GM12878 (cell line): ENCODE measurements around the gene MYL12A. TPM values are rescaled to one million over a fixed set of nuclear protein-coding genes. Genes with fewer than 3 reads are reported as not detected.

Experiments
- BACH1 ChIP-seq: fragments of 450-650 bp; IDR thresholded peaks from 2 replicates; pipeline ENCODE4 v1.6.1; 2017; ENCODE audit warnings: mild to moderate bottlenecking, borderline replicate concordance
- BRCA1 ChIP-seq: IDR thresholded peaks from 2 replicates; pipeline ENCODE4 v1.6.1; 2011; ENCODE audit warnings: low read depth, low read length, improper control_type of control experiment
- CEBPB ChIP-seq, 2 experiments: fragments of 150-350 bp in 1 of 2; IDR thresholded peaks; 2 replicates each; pipeline ENCODE4 v1.6.1; 2012 to 2014; ENCODE audit warnings: low read depth in 2 of 2, low read length in 2 of 2, borderline replicate concordance in 1 of 2, inconsistent platforms in 1 of 2
- JUND ChIP-seq: IDR thresholded peaks from 2 replicates; pipeline ENCODE4 v1.6.1; 2012; ENCODE audit warnings: low read depth, mild to moderate bottlenecking, low read length, improper control_type of control experiment, moderate library complexity
- MXI1 ChIP-seq: fragments of 150-350 bp; IDR thresholded peaks from 2 replicates; pipeline ENCODE4 v1.6.1; 2011; ENCODE audit warnings: low read depth, mild to moderate bottlenecking, inconsistent platforms, low read length, improper control_type of control experiment
- PAX8 ChIP-seq: fragments of 450-650 bp; IDR thresholded peaks from 2 replicates; pipeline ENCODE4 v1.6.1; 2017; ENCODE audit warnings: mild to moderate bottlenecking, moderate library complexity
- POU2F2 ChIP-seq: IDR thresholded peaks from 3 replicates; pipeline ENCODE4 v1.6.1; 2011; ENCODE audit warnings: low read depth, mild to moderate bottlenecking, low read length, borderline replicate concordance
- RAD51 ChIP-seq: fragments of 450-650 bp; IDR thresholded peaks from 2 replicates; pipeline ENCODE4 v1.6.1; 2016; ENCODE audit warnings: moderate library complexity, mild to moderate bottlenecking, inconsistent platforms
- RB1 ChIP-seq: fragments of 450-650 bp; formaldehyde crosslinking; IDR thresholded peaks from 2 replicates; pipeline ENCODE4 v1.6.1; 2017; ENCODE audit warnings: mild to moderate bottlenecking, borderline replicate concordance
- RFX5 ChIP-seq: IDR thresholded peaks from 2 replicates; pipeline ENCODE4 v1.6.1; 2011; ENCODE audit warnings: low read depth, low read length, improper control_type of control experiment
- SIN3A ChIP-seq: IDR thresholded peaks from 2 replicates; pipeline ENCODE4 v1.6.1; 2012; ENCODE audit warnings: low read depth, low read length, improper control_type of control experiment
- SMAD1 ChIP-seq: fragments of 450-650 bp; IDR thresholded peaks from 2 replicates; pipeline ENCODE4 v1.6.1; 2018; ENCODE audit warnings: mild to moderate bottlenecking, low read depth; ENCODE audit not compliant: partially characterized antibody
- SMARCA5 ChIP-seq: fragments of 450-650 bp; IDR thresholded peaks from 2 replicates; pipeline ENCODE4 v1.6.1; 2017; ENCODE audit warnings: mild to moderate bottlenecking
- SP1 ChIP-seq: IDR thresholded peaks from one replicate; pipeline ENCODE4 v1.6.1; 2011; ENCODE audit warnings: low read depth, low read length
- SREBF1 ChIP-seq: IDR thresholded peaks from 2 replicates; pipeline ENCODE4 v1.6.1; 2012; ENCODE audit warnings: mild to moderate bottlenecking, low read length
- STAT3 ChIP-seq: IDR thresholded peaks from 2 replicates; pipeline ENCODE4 v1.6.1; 2011; ENCODE audit warnings: low read depth, low read length, improper control_type of control experiment
- TBL1XR1 ChIP-seq: IDR thresholded peaks from 2 replicates; pipeline ENCODE4 v1.6.1; 2012; ENCODE audit warnings: low read depth, low read length, improper control_type of control experiment
- WRNIP1 ChIP-seq: IDR thresholded peaks from 2 replicates; pipeline ENCODE4 v1.6.1; 2011; ENCODE audit warnings: low read depth, low read length, improper control_type of control experiment, borderline replicate concordance
- ZNF622 ChIP-seq: fragments of 450-650 bp; IDR thresholded peaks from 2 replicates; pipeline ENCODE4 v1.6.1; 2017; ENCODE audit warnings: mild to moderate bottlenecking, inconsistent platforms
- polyA plus RNA-seq, 11 experiments: library from polyadenylated mRNA; depleted of rRNA in 4 of 11; unstranded in 6 of 11; stranded (reverse) in 5 of 11; fragments of >200 nt; fragmentation: Nextera tagmentation in 4 of 11; fragmentation: Illumina TruSeq in 1 of 11; extraction: Ambion mirVana in 4 of 11; extraction: Trizol in 1 of 11; gene quantifications; 1 replicate in 1 of 11; 2 replicates in 10 of 11; pipeline versions ENCODE4 v1.2.1 to v1.2.3, GENCODE V29; 2011 to 2016; ENCODE audit warnings: inconsistent platforms in 2 of 11, missing spikeins in 2 of 11, low read depth in 1 of 11
- total RNA-seq, 4 experiments: library from RNA; depleted of rRNA in 3 of 4; stranded (reverse); fragments of >200 nt in 3 of 4; fragmentation: Illumina TruSeq in 1 of 4; extraction: Trizol in 1 of 4; gene quantifications; 2 replicates each; pipeline versions ENCODE4 v1.2.1 to v1.2.3, GENCODE V29; 2013 to 2021
- TF ChIP-seq, protein P1 (sequence below): fragments of 450-650 bp; IDR thresholded peaks from 2 replicates; pipeline ENCODE4 v1.6.1; 2018; ENCODE audit warnings: mild to moderate bottlenecking, low read depth, moderate library complexity; ENCODE audit not compliant: partially characterized antibody
- TF ChIP-seq, protein P2 (sequence below): IDR thresholded peaks from 2 replicates; pipeline ENCODE4 v1.6.1; 2012; ENCODE audit warnings: low read depth, low read length, improper control_type of control experiment
- TF ChIP-seq, protein P3 (sequence below): IDR thresholded peaks from 2 replicates; pipeline ENCODE4 v1.6.1; 2011; ENCODE audit warnings: mild to moderate bottlenecking, low read depth, low read length, moderate library complexity; ENCODE audit not compliant: insufficient replicate concordance
- TF ChIP-seq, protein P4 (sequence below): fragments of 450-650 bp; IDR thresholded peaks from 2 replicates; pipeline ENCODE4 v1.6.1; 2017; ENCODE audit warnings: mild to moderate bottlenecking, moderate library complexity

The MYL12A gene
- total and polyA plus RNA-seq, 10 of the 15 experiments (the other 5 are each of a cell fraction or from before 2014, with no cell fraction given): 488 to 1,663 (median 924) TPM

DNA sequence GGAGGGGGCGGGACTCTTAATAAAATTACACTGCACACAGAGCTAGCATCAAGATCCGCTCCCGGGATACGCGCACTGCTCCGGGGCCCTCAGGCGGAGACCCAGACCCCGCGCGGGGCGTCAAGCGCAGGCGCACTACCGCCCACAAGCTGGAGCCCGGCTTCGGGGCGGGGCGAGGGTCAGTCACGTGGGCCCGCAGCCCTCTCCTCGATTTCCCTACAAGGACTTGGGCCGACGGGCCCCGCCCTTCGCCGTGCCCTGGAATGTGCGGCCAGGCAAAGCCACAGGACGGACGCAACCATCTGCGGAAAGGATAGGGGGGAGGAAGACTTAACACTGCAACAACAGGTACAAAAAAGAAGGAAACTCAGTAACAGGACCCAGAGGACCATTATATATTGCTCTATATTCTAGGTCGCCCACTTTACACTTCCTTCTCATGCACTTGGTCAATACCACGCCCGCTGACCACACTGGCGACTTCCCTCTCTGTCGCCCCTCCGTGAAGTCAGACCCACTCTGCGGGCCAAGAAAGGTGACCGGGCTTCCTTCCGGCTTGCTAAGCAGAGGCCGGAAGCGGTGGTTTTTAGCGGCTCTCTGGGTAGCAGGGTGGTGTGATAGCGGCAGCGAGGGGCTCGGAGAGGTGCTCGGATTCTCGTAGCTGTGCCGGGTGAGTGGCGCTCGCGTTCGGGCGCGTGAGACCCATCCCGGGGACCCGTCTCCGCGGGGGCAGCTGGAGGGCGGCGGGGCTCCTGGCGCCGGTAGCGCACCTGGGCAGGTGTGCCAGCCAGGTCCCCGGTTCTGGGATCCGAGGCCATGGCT lies at the start of gene MYL12A (continued):
- TF ChIP-seq, protein P1, sequence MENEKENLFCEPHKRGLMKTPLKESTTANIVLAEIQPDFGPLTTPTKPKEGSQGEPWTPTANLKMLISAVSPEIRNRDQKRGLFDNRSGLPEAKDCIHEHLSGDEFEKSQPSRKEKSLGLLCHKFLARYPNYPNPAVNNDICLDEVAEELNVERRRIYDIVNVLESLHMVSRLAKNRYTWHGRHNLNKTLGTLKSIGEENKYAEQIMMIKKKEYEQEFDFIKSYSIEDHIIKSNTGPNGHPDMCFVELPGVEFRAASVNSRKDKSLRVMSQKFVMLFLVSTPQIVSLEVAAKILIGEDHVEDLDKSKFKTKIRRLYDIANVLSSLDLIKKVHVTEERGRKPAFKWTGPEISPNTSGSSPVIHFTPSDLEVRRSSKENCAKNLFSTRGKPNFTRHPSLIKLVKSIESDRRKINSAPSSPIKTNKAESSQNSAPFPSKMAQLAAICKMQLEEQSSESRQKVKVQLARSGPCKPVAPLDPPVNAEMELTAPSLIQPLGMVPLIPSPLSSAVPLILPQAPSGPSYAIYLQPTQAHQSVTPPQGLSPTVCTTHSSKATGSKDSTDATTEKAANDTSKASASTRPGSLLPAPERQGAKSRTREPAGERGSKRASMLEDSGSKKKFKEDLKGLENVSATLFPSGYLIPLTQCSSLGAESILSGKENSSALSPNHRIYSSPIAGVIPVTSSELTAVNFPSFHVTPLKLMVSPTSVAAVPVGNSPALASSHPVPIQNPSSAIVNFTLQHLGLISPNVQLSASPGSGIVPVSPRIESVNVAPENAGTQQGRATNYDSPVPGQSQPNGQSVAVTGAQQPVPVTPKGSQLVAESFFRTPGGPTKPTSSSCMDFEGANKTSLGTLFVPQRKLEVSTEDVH: peak; percentile 76
- no peak; the same call in 1 of the 2 replicates for TF ChIP-seq TBL1XR1
- TF ChIP-seq, protein P2, sequence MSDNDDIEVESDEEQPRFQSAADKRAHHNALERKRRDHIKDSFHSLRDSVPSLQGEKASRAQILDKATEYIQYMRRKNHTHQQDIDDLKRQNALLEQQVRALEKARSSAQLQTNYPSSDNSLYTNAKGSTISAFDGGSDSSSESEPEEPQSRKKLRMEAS: peak; percentile 96
- TF ChIP-seq SP1: peak; percentile 86
- TF ChIP-seq, protein P3, sequence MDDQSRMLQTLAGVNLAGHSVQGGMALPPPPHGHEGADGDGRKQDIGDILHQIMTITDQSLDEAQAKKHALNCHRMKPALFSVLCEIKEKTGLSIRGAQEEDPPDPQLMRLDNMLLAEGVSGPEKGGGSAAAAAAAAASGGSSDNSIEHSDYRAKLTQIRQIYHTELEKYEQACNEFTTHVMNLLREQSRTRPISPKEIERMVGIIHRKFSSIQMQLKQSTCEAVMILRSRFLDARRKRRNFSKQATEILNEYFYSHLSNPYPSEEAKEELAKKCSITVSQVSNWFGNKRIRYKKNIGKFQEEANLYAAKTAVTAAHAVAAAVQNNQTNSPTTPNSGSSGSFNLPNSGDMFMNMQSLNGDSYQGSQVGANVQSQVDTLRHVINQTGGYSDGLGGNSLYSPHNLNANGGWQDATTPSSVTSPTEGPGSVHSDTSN: no peak
- peak; percentile 95 for TF ChIP-seq RAD51
- peak; percentile 99 for TF ChIP-seq JUND
- peak; percentile 91 for TF ChIP-seq POU2F2
- no peak for TF ChIP-seq RFX5
- TF ChIP-seq MXI1: no peak
- TF ChIP-seq SMAD1: peak; percentile 76
- TF ChIP-seq ZNF622: no peak
- no peak for TF ChIP-seq BRCA1
- 0 out of 2 replicates have a peak, but pooled peaks have one; percentile 26 for TF ChIP-seq SIN3A
- 0 out of 2 replicates have a peak, but pooled peaks have one; percentile 17 for TF ChIP-seq WRNIP1
- TF ChIP-seq BACH1: peak; percentile 69; the same call in 1 of the 2 replicates
- TF ChIP-seq STAT3: no peak
- TF ChIP-seq CEBPB (IDR thresholded peaks at IDR 0.05; ENCODE audit: borderline replicate concordance in 1 of 2, low read depth in 2 of 2, low read length in 2 of 2): no peak
- TF ChIP-seq PAX8: no peak
- TF ChIP-seq, protein P4, sequence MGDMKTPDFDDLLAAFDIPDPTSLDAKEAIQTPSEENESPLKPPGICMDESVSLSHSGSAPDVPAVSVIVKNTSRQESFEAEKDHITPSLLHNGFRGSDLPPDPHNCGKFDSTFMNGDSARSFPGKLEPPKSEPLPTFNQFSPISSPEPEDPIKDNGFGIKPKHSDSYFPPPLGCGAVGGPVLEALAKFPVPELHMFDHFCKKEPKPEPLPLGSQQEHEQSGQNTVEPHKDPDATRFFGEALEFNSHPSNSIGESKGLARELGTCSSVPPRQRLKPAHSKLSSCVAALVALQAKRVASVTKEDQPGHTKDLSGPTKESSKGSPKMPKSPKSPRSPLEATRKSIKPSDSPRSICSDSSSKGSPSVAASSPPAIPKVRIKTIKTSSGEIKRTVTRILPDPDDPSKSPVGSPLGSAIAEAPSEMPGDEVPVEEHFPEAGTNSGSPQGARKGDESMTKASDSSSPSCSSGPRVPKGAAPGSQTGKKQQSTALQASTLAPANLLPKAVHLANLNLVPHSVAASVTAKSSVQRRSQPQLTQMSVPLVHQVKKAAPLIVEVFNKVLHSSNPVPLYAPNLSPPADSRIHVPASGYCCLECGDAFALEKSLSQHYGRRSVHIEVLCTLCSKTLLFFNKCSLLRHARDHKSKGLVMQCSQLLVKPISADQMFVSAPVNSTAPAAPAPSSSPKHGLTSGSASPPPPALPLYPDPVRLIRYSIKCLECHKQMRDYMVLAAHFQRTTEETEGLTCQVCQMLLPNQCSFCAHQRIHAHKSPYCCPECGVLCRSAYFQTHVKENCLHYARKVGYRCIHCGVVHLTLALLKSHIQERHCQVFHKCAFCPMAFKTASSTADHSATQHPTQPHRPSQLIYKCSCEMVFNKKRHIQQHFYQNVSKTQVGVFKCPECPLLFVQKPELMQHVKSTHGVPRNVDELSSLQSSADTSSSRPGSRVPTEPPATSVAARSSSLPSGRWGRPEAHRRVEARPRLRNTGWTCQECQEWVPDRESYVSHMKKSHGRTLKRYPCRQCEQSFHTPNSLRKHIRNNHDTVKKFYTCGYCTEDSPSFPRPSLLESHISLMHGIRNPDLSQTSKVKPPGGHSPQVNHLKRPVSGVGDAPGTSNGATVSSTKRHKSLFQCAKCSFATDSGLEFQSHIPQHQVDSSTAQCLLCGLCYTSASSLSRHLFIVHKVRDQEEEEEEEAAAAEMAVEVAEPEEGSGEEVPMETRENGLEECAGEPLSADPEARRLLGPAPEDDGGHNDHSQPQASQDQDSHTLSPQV: no peak
- peak; percentile 97 for TF ChIP-seq SREBF1
- TF ChIP-seq SMARCA5: 0 out of 2 replicates have a peak, but pooled peaks have one; percentile 51
- TF ChIP-seq RB1: peak; percentile 49
